MV-4-11 (cell line): ENCODE data around the gene KIF2C.
"Not testable (repeated sequence)": the region's sequence is repeated elsewhere in the genome, so short reads cannot be mapped to it uniquely, and the experiment has no call there.

Experiments used
- DNase-seq: peaks from one replicate; lab custom pipeline; 2025; lab: John Stamatoyannopoulos, UW

The KIF2C gene

DNA sequence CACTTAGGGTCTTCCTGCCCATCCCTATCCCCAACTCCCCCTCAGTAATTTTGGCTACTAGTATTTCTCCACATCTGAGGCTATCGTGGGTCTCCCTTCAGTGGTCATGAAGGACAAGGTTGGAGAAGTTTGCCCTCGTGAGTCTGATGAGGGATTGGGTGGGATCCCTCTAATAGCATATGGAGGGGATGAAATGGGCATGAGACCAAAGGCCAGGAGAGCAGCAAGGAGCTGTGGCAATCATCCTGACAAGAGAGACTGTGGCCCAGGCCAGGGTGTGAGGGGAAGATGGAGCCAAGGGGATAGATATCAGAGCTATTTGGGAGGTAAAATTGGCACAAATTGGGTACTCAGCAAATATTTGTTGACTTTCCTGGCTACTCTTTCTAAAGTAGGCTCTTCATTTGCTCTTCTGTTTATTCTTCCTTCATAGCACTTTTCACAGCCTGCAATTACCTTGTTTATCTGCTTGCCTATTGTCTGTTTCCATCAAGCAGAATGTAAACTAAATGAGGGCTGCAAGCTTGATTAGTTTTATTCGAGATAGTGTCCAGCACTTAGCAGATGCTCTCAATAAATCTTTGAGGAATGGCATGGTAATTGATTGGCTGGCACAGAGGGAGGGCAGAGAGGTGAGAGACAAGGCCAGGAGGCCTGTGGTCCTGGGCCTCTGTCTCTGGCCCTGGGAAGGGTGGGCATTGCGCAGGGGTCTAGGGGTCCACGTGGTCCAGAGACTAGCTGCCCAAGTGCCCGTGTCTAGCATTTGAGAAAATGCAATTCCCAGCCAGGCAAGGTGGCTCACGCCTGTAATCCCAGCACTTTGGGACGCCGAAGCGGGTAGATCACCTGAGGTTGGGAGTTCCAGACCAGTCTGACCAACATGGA is 59.1 kb downstream of the KIF2C start:
- DNase-seq: no peak

DNA sequence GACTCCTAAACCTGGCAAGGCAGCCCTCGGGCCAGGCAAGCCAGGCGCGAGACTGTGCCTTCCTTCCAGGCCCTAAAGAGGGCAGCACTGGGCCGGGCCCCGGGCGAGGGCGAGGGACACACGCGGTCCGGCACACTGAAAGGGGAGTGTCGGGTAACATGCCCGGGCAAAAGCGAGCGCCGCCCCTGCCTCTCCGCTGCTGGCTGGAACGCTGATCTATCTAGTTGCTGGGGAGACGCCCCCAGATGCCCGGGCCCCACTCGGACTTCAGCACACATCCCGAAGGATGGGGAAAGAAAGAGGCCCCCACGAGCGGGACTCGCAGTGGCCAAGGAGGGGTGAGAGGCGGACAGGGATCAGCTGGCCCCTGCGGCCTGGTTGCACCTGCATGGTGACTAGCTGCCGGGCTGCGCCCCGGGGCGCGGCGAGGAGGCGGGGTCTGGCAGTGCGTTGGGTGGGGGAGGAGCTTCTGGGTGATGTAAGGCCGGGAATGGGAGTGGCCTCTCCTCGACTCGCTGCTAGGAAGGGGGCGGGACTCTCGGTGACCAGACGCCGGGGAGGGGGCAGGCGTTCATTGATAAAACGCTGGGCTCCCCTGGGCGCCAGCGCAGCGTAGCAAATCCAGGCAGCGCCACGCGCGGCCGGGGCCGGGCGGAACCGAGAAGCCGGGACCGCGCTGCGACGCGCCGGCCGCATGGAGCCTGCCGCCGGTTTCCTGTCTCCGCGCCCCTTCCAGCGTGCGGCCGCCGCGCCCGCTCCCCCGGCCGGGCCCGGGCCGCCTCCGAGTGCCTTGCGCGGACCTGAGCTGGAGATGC is 60.3 kb downstream of the KIF2C start, which contains the start of gene PLK3:
Gene PLK3 (plus strand): TSS at position 608 of the 815 bp plus-strand sequence. CDS start 87 bp downstream, at position 695.
- DNase-seq: peak; percentile 95

DNA sequence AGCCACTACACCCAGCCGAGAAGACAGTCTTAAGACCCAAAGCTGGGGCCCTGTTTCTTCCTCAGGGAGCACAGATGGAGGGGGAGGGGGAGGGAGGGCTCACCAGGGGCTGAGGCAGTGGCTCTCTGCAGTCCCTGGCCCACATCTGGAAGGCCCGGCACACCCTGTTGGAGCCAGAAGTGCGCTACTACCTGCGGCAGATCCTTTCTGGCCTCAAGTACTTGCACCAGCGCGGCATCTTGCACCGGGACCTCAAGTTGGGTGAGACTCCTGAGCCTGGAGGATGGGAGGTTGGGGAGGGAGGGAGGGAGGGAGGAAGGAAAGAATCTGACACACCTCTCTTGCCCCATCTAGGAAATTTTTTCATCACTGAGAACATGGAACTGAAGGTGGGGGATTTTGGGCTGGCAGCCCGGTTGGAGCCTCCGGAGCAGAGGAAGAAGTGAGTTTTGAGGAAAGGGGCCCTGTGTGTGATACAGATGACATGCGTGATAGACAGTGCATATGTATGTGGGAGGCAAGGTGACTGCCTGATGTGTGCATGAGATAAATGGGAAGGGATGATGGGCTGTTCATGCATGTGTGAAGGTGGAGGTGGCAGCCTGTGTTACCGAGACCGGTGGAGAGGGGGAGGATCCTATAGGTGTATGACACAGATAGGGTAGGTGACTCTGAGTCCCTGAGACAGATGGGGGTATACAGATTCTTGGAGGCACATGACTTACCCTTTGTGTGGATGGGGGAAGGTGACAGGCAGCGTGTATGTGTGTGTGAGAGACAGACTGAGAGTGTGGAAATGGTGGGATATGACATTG is 62.1 kb downstream of the KIF2C start:
- DNase-seq: no peak

DNA sequence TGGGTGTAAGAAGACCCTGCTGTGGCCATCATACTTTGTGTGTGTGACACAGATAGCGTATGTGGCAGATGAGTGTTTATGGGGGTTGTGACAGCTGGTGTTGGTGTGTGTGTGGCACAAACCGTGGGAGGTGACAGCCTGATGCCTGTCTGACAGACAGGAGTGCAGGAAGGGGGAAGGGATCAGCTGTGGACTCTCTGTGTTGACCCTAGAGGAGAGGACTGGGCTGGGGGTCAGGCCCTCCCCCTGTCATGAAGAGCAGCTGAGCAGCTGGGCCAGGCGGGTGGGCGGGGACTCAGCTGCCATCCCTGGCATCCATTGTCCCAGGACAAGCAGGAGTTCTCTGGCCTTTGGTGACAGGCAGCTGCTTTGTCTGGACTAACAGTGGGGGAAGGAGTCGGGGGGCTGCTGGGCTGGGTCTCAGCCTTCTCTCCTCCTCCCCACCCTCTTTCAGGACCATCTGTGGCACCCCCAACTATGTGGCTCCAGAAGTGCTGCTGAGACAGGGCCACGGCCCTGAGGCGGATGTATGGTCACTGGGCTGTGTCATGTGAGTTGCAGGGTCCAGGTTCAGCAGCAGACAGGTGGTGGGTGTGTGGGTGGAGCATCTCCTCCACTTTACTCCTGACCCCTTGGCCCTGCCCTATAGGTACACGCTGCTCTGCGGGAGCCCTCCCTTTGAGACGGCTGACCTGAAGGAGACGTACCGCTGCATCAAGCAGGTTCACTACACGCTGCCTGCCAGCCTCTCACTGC is 62.8 kb downstream of the KIF2C start:
- DNase-seq: no peak

DNA sequence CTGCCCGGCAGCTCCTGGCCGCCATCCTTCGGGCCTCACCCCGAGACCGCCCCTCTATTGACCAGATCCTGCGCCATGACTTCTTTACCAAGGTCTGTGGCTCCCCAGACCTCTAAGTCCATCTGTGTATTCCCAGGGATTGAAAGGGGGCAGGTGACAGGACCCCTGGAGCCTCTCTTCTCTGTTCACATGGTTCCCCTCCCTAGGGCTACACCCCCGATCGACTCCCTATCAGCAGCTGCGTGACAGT is 63.4 kb downstream of the KIF2C start:
- DNase-seq: no peak

DNA sequence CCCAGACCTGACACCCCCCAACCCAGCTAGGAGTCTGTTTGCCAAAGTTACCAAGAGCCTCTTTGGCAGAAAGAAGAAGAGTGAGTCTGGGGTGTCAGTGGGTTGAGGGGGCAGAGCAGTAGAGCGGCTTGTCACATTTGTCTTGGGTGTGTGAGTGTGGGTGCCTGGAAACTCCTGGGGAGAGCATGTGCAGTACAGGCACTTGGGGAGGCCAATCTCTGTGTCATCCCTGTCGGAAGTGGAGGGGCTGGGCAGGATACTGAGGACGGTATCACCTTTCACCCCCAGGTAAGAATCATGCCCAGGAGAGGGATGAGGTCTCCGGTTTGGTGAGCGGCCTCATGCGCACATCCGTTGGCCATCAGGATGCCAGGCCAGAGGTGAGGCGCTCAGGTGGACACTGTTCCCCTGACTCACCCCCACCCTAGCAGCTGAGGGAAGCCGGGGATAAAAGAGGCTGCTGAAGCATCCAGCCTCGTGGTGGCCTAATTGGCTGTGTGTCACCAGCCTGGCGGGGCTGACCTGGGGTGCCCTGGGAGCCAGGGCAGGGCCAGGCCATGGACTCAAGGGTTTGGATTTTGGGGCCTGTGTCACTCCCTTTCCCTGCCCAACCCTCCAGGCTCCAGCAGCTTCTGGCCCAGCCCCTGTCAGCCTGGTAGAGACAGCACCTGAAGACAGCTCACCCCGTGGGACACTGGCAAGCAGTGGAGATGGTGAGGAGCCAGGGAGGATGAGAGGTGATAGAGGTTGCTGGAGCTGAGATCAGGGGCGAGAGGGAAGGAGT is 63.9 kb downstream of the KIF2C start:
- no peak for DNase-seq

DNA sequence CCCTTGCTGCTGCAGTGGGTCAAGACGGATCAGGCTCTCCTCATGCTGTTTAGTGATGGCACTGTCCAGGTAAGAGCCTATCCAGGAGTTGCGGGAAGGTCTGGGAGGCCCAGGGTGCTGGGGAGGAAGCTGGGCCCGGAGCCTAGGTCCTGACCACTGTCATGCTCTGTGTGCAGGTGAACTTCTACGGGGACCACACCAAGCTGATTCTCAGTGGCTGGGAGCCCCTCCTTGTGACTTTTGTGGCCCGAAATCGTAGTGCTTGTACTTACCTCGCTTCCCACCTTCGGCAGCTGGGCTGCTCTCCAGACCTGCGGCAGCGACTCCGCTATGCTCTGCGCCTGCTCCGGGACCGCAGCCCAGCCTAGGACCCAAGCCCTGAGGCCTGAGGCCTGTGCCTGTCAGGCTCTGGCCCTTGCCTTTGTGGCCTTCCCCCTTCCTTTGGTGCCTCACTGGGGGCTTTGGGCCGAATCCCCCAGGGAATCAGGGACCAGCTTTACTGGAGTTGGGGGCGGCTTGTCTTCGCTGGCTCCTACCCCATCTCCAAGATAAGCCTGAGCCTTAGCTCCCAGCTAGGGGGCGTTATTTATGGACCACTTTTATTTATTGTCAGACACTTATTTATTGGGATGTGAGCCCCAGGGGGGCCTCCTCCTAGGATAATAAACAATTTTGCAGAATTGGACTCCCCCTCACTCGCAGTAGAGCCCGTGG is 65.8 kb downstream of the KIF2C start:
- DNase-seq: no peak

DNA sequence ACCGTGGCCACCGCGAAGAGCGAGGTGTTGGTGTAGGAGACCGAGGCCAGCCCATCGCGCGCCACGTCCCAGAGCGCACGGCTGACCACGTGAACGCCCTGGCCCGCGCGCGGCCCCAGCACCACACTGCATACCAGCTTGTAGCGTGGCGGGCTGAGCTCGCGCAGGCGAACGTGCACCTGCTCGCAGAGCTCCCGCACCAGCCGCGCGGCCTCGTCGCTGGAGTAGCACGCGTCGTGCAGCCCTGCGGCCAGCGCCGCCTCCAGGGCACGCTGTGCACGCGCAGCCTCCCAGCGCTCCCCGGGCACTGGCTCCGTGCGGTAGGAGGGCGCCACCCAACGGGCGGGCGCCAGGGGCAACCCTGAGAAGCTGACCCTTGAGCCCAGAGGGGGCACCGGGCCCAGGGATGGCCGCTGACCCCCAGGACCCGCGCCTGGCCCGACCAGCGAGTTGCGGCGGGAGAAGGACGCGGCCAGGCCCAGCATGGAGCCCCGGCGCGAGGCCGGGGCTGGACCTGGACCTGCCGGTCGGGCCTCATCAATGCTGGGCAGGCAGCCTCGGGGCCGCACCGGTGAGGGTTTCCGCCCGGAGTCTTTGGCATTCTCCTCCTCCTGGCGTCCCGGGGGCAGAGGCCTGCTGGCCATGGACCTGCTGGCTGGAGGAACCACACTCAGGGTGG is 66.5 kb downstream of the KIF2C start:
- no peak for DNase-seq

DNA sequence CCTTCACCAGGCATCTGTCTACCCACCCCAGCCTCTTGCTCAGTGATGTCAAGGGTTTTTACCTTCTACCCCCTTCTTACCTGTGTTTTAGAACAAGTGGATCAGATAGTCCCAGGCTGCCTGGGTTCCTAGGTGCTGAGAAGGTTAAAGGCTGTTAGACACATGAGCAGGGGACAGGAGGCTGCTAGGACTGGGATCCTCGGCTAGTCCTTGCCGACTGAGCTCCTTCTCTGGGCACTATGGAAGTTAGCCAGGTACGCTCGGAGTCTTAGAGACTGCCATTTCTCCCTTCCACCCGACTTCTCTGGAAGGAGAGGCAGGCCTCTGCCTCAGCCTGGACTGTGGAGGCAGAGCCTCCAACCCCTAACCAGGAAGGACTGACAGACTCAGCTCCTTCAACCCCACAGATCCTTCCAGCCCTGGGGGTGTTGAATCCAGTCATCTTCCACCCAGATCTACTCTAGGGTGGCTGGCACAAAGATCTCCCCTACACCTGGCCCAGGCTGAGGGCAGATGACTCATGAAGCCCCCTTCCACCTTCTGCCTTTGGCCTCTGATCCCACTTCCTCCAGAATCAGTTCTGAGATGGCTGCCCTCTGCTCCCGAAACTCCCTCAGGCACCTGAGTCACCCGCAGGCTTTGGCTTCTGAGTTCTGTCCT is 67.2 kb downstream of the KIF2C start, which contains the start of gene DYNLT4:
Gene DYNLT4 (minus strand): TSS at position 648 of the 660 bp plus-strand sequence. CDS start 683 bp downstream, outside the sequence.
- DNase-seq: no peak

DNA sequence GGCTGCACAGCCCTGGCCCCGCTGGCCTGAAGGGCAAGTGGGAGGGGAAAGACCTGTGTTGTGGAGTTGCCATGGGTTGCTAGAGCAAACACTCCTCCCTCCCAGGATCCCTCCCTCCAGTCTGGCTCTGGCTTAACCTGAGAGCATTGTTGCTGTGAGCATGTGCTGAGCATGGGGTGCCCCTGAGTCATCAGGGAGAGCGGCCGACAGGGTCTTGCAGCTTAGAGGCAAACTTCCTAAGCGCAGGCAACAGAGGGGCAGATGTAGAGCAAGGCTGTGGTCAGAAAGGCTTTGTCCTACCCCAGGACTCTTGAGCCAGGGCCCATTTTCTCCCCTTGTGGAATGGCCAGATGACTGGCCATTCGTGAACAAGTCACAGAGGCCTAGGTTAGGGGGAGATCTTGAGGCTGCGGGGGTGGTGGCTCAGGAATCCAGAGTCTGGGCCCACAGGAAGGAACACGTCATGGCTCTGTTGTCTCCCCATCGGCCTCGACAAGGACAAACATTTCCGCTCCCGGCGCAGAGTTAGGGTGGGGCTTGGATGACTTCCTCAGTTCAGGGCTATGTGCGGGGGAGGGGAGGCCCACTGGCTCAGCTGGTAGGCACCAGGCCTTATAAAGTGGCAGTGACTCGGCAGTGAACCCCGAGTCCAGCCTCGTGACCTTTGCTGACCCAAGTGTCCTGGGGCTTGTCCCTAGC is 67.9 kb downstream of the KIF2C start:
- peak; percentile 96 for DNase-seq

DNA sequence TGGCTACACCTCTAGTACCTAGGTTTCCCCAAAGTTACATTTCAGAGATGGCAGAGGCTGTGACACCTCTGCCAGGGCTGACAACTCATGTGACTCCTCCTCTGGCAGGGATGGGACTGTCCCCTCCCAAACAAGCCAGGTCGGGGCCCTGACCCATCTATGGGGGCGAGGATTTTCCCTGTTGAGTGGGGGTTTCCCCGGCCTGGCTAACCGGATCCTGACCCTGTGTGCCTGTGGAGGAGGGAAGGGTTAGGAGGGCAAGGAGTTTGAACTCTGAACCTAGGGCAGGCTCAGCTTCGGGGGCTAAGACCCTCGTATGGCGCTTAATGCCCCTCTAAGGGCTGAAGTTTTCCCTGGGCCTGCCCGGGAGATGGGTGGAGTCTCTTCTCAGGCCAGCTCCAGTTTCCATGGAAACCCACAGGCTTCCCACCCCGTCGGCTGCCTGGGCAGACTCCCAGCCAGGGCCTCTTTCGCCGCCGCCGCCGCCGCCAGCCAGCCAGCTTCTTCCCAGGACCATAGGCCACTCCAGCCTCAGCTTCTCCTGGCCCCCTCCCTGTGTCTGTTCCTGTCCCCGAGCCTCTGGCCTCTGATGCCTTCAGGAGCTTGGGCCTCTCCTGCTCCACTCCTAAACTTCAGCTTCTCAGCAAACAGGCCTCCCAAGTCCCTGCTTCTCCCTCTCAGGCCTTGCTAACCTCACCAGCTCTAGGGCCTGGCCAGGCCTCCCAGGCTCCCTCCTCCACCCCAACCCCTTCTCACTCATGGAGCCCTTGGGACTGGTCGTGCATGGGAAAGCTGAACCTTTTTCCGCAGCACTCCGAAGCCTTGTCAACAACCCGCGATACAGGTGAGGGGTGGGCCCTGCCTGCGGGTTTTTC is 68.7 kb downstream of the KIF2C start, which contains the start of gene BTBD19:
Gene BTBD19 (plus strand): TSS at position 461 of the 875 bp plus-strand sequence. CDS start 298 bp downstream, at position 759.
- DNase-seq: peak; percentile 32

DNA sequence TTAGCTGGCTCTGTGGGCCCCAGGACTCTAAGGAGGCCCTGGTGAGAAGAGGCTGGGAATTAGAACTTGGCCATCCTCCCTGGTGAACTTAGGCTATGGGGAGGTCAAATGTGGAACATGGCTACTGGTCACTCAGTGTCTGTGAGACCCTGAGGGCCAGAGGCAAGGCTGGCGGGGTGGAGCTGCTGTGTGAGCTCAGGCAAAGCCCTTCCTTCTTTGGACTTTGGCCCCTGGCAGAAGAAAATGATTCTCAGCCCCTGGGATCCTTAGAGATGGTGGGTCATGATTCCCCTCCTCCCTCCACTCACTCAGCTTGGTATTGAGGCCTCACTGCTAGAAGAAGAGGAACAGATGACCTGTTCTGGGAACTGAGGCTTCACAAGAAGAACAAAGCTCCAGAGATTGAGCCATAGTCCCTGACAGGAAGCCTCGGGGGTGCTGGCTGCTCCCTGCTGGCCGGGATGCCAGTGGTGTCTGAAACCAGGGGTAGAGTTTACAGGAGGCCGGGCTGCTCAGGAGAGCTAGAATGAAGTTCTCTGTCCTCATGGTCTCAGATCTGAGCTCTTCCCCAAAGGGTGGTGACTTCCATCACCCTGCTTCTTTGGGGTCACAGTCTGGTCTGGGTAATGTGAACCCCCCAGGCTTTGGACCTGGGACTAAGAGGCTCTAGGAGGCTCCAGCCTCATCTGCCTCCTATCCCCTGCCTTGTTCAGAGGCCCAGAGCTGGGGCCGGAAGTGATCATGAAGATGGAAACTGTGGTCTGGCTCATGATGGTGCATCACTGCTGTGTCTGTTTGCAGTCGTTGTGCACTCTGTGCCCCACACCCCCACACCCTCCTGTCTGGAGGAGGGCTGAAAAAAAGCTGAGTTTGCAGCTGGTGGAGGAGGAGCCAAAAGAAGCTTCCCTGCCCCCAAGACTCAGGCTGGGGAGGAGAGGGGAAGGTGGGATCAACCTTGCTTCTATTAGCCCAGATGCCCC is 69.6 kb downstream of the KIF2C start:
- DNase-seq: peak; percentile 89

DNA sequence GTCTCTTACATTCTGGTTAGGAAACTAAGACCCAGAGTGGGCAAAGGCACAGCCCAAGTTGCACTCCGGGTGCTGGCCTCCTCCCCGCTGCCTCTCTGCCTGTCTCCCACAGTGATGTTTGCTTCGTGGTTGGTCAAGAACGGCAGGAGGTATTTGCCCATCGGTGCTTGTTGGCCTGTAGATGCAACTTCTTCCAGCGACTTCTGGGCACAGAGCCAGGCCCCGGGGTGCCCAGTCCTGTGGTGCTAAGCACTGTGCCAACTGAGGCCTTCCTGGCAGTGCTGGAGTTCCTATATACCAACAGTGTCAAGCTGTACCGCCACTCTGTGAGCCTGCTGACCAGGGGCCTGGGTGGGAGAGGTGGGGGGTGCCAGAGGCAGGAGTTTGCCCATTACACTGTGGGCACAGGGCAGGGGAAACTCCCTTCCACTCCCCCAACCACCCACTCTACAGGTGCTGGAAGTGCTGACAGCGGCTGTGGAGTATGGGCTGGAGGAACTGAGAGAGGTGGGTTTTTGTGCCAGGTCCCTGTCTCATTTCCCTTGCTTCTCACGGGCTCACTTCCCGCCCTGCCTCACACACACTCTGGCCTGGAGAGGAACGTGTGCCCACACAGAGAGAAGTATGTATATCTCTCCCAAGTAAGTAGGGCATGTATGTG is 70.6 kb downstream of the KIF2C start:
- DNase-seq: no peak

DNA sequence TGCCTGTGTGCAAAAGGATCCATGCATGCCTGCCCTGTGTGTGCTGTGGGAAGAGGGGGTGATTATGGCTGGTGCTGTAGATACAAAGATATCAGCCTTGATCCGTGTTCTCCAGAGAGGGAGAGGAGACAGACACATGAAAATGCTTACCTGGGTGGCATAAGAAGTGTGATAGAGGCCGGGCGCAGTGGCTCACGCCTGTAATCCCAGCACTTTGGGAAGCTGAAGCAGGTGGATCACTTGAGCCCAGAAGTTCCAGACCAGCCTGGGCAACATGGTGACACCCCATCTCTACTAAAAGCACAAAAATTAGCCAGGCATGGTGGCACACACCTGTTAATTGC is 71.1 kb downstream of the KIF2C start:
- not testable (repeated sequence) for DNase-seq

DNA sequence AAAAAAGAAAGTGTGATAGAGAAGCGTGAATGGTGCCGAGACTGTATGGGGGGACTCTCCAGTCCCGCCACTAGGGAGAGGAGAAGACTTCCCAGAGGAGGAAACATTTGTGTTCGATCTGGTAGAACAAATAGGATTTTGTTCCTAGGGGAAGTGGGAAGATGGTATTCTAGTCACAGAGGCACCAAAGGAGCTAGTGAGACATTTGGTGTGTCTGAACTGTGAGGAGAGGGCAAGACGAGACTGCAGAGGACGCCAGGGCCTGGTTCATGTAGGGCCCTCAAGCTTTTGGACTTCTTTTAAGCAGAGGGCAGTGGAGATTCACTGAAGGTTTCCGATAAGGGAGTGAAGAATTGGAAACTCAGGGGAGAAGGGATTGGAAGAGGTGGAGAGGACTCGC is 71.6 kb downstream of the KIF2C start:
- no peak for DNase-seq
